OCI-LY7 (cell line): ENCODE data around the gene GTF2B. TPM values are rescaled to one million over a fixed set of nuclear protein-coding genes. Genes with fewer than 3 reads are reported as not detected.
"Not testable (repeated sequence)": the region's sequence is repeated elsewhere in the genome, so short reads cannot be mapped to it uniquely, and the experiment has no call there.

ENCODE experiments used
- BruUV-seq: library from RNA; stranded (reverse); fragments of 400-500 nt; replicated peaks from 2 replicates; lab custom pipeline; 2021; lab: Mats Ljungman, UMichigan
- CTCF ChIA-PET: fragments of 300-600 bp; sonication (Branson Sonifier 250); formaldehyde crosslinking; loops from one replicate; lab custom pipeline; 2022; ENCODE audit warnings: antibody characterized with exemption; ENCODE audit not compliant: unreplicated experiment; lab: Charles Lee
- POLR2A ChIA-PET: fragments of 300-600 bp; sonication (Branson Sonifier 250); formaldehyde crosslinking; loops from one replicate; lab custom pipeline; 2022; ENCODE audit warnings: antibody characterized with exemption; lab: Charles Lee
- DNase-seq: peaks from one replicate; pipeline ENCODE4 v3.0.0-alpha.2; 2015; ENCODE audit warnings: low spot score
- H2AFZ ChIP-seq: fragments of 200-600 bp; sonication (generic), shearing (Covaris generic); 2 replicates; pipeline ENCODE4 v1.6.1; 2014; ENCODE audit warnings: mild to moderate bottlenecking, antibody characterized with exemption, low read length, moderate library complexity
- H3K27ac ChIP-seq: fragments of 200-600 bp; sonication (generic); 2 replicates; pipeline ENCODE4 v1.5.1; 2014; ENCODE audit warnings: mixed run types, low read depth, mild to moderate bottlenecking, moderate library complexity, low read length, inconsistent platforms; ENCODE audit not compliant: poor library complexity, severe bottlenecking
- H3K36me3 ChIP-seq: fragments of 200-600 bp; sonication (generic); 2 replicates; pipeline ENCODE4 v1.6.1; 2014; ENCODE audit warnings: mild to moderate bottlenecking, antibody characterized with exemption, low read length, moderate library complexity, mixed read lengths; ENCODE audit not compliant: insufficient read depth
- H3K4me1 ChIP-seq: fragments of 200-600 bp; sonication (generic); 2 replicates; pipeline ENCODE4 v1.5.1; 2014; ENCODE audit warnings: mild to moderate bottlenecking, low read length; ENCODE audit not compliant: insufficient read depth, poor library complexity, severe bottlenecking
- H3K4me2 ChIP-seq: fragments of 200-600 bp; sonication (generic); 2 replicates; pipeline ENCODE4 v1.6.1; 2014; ENCODE audit warnings: mild to moderate bottlenecking, low read length
- H3K4me3 ChIP-seq: fragments of 200-600 bp; sonication (generic); 2 replicates; pipeline ENCODE4 v1.5.1; 2014; ENCODE audit warnings: mild to moderate bottlenecking, low read depth, low read length; ENCODE audit not compliant: poor library complexity, severe bottlenecking
- H3K79me2 ChIP-seq: fragments of 200-600 bp; sonication (generic); 2 replicates; pipeline ENCODE4 v1.6.1; 2016; ENCODE audit warnings: low read depth, mild to moderate bottlenecking, low read length, moderate library complexity, mixed read lengths; ENCODE audit not compliant: insufficient read depth
- H3K9me2 ChIP-seq: fragments of 200-600 bp; sonication (generic); 2 replicates; pipeline ENCODE4 v1.6.1; 2016; ENCODE audit warnings: mild to moderate bottlenecking, low read length, mixed read lengths; ENCODE audit not compliant: insufficient read depth
- H3K9me3 ChIP-seq: fragments of 200-600 bp; sonication (generic); 2 replicates; pipeline ENCODE4 v1.6.1; 2014; ENCODE audit warnings: mild to moderate bottlenecking, mixed run types, low read length, mixed read lengths
- H4K20me1 ChIP-seq: fragments of 200-600 bp; sonication (generic); 2 replicates; pipeline ENCODE4 v1.6.1; 2014; ENCODE audit warnings: mild to moderate bottlenecking, antibody characterized with exemption, low read length, moderate library complexity, mixed read lengths; ENCODE audit not compliant: insufficient read depth
- EZH2phosphoT487 ChIP-seq: fragments of 200-600 bp; sonication (generic); IDR thresholded peaks from 2 replicates; pipeline ENCODE4 v1.6.1; 2018; ENCODE audit warnings: low read depth, borderline replicate concordance, mild to moderate bottlenecking, mixed run types, antibody characterized with exemption, low read length, moderate library complexity, mixed read lengths
- intact Hi-C: fragments of 100-400 bp; cut with micrococcal nuclease; formaldehyde crosslinking; loops from one replicate; pipeline ENCODE4 v1.10.0; 2022; ENCODE audit not compliant: unreplicated experiment
- total RNA-seq, 2 experiments: library from RNA; depleted of rRNA in 1 of 2; stranded (reverse); fragments of >200 nt in 1 of 2; shearing (Covaris generic) in 1 of 2; gene quantifications; 2 replicates each; pipeline ENCODE4 v1.2.3, GENCODE V29; 2014 to 2022
- TF ChIP-seq, protein P1 (sequence below): fragments of 200-600 bp; sonication (generic); conservative IDR thresholded peaks from 2 replicates; pipeline ENCODE4 v1.5.1; 2014; ENCODE audit warnings: mild to moderate bottlenecking, antibody characterized with exemption, low read length, moderate library complexity, mixed read lengths

GTF2B gene
- total RNA-seq, 2 experiments from 2014 or later: 28.9 to 40.3 TPM

DNA sequence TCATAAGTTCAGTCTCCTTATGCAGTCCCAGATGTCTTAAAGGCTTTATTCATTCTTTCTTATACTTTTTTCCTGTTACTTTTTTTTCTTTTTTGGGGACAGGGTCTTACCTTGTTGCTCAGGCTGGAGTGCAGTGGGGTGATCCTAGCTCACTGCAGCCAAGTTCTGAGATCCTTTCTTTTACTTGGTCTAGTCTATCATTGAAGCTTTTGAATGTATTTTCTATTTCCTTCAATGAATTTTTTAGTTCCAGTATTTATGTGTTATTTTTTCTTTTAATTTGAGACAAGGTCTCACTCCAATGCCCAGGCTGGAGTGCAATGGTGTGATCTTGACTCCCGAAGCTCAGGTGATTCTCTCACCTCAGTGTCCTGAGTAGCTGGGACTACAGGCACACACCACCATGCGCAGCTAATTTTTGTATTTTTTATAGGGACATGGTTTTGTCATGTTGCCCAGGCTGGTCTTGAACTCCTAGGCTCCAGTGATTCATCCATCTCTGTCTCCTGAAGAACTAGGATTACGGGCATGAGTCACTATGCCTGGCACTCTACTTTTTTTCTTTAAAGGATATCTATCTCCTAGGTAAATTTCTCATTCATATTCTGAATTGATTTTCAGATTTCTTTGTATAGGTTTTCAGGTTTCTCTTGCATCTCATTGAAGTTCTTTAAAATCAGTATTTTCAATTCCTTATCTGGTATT lies 26.1 kb upstream of the GTF2B start:
- ChIA-PET CTCF (no interaction called here), POLR2A (interaction anchor here (0.6 kb wide), 1 partner anchor 81 kb away, joined by 3 read pairs; no protein-coding TSS in a partner anchor)
- no peaks in the 10 kb centered on the region for H4K20me1 ChIP-seq
- H3K79me2 ChIP-seq: no peaks in the 10 kb centered on the region
- H2AFZ ChIP-seq: no peak overlapping the region
- H3K4me2 ChIP-seq: no peak overlapping the region
- no TSS peak for BruUV-seq
- peak; percentile 18 for DNase-seq
- no peak overlapping the region for H3K4me3 ChIP-seq
- H3K4me1 ChIP-seq: no peaks in the 10 kb centered on the region
- intact Hi-C loops: no loop called here
- no peak overlapping the region for H3K27ac ChIP-seq
- H3K36me3 ChIP-seq: peaks cover 29% of the 10 kb centered on the region
- H3K9me3 ChIP-seq: peaks cover 17% of the 10 kb centered on the region
- H3K9me2 ChIP-seq: no peaks in the 10 kb centered on the region
- TF ChIP-seq, protein P1, sequence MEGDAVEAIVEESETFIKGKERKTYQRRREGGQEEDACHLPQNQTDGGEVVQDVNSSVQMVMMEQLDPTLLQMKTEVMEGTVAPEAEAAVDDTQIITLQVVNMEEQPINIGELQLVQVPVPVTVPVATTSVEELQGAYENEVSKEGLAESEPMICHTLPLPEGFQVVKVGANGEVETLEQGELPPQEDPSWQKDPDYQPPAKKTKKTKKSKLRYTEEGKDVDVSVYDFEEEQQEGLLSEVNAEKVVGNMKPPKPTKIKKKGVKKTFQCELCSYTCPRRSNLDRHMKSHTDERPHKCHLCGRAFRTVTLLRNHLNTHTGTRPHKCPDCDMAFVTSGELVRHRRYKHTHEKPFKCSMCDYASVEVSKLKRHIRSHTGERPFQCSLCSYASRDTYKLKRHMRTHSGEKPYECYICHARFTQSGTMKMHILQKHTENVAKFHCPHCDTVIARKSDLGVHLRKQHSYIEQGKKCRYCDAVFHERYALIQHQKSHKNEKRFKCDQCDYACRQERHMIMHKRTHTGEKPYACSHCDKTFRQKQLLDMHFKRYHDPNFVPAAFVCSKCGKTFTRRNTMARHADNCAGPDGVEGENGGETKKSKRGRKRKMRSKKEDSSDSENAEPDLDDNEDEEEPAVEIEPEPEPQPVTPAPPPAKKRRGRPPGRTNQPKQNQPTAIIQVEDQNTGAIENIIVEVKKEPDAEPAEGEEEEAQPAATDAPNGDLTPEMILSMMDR: no peak
- no peak for TF ChIP-seq EZH2phosphoT487

DNA sequence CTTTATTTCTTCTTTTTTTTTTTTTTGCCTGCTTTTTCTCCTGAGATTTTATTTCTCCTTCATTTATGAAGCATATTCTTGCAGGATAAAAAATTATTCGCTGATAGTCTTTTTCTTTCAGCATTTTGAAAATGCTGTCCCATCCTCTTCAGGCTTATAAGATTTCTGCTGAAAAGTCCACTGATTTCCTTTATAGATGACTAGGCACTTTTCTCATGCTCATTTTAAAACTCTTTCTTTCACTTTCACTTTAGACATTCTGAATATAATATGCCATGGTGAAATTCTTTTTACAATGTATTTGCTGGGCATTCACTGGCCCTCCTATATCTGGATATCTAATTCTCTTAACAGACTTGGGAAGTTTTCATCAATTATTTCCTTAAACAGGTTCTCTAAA lies 25.5 kb upstream of the GTF2B start:
- H3K4me3 ChIP-seq: no peak overlapping the region
- ChIA-PET CTCF (no interaction called here), POLR2A (no interaction called here)
- TF ChIP-seq, protein P1: no peak
- no peak for TF ChIP-seq EZH2phosphoT487
- DNase-seq: no peak
- intact Hi-C loops: no loop called here
- H3K79me2 ChIP-seq: no peaks in the 10 kb centered on the region
- no peaks in the 10 kb centered on the region for H3K4me1 ChIP-seq
- H3K9me3 ChIP-seq: peaks cover 17% of the 10 kb centered on the region
- H3K4me2 ChIP-seq: no peak overlapping the region
- H3K36me3 ChIP-seq: peaks cover 27% of the 10 kb centered on the region
- no peaks in the 10 kb centered on the region for H4K20me1 ChIP-seq
- no peaks in the 10 kb centered on the region for H3K9me2 ChIP-seq
- no peak overlapping the region for H2AFZ ChIP-seq
- BruUV-seq: no TSS peak
- H3K27ac ChIP-seq: no peak overlapping the region

DNA sequence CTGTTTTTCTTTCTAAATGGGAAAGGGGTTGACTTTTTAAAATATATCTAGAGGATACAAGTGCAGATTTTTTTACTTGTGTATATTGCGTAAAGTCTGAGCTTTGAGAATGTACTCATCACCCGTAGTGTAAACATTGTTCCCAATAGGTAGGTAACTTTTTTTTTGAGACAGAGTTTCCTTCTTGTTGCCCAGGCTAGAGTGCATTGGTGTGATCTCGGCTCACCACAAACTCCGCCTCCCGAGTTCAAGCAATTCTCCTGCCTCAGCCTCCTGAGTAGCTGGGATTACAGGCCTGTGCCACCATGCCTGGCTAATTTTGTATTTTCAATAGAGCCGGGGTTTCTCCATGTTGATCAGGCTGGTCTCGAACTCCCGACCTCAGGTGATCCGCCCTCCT lies 20.4 kb upstream of the GTF2B start:
- intact Hi-C loops, H3K9me2 ChIP-seq, POLR2A ChIA-PET, H3K4me3 ChIP-seq, H3K79me2 ChIP-seq, BruUV-seq, CTCF ChIA-PET, H4K20me1 ChIP-seq, H2AFZ ChIP-seq, H3K27ac ChIP-seq, H3K36me3 ChIP-seq, H3K4me1 ChIP-seq, DNase-seq, H3K4me2 ChIP-seq, H3K9me3 ChIP-seq: not testable (repeated sequence)
